GM12878 (cell line): ENCODE measurements around the gene ORC1. TPM values are rescaled to one million over a fixed set of nuclear protein-coding genes. Genes with fewer than 3 reads are reported as not detected.

Experiments
- ASH2L ChIP-seq: fragments of 300-600, 200-600 bp; sonication (generic); IDR thresholded peaks from 2 replicates; pipeline ENCODE4 v1.6.1; 2017; ENCODE audit warnings: low read depth, mild to moderate bottlenecking, borderline replicate concordance
- ATF7 ChIP-seq: fragments of 450-650 bp; IDR thresholded peaks from 2 replicates; pipeline ENCODE4 v1.6.1; 2016; ENCODE audit warnings: low read depth, mild to moderate bottlenecking
- CHD2 ChIP-seq: IDR thresholded peaks from 2 replicates; pipeline ENCODE4 v1.6.1; 2011; ENCODE audit warnings: low read depth, low read length, improper control_type of control experiment, borderline replicate concordance
- CREB1 ChIP-seq: IDR thresholded peaks from 2 replicates; pipeline ENCODE4 v1.6.1; 2012; ENCODE audit warnings: low read depth, mild to moderate bottlenecking, inconsistent platforms
- HDGF ChIP-seq: fragments of 450-650 bp; IDR thresholded peaks from 2 replicates; pipeline ENCODE4 v1.6.1; 2016; ENCODE audit warnings: antibody characterized with exemption
- IKZF2 ChIP-seq, 2 experiments: fragments of 450-650 bp; IDR thresholded peaks; 2 replicates each; pipeline ENCODE4 v1.6.1; 2017; ENCODE audit warnings: mild to moderate bottlenecking in 2 of 2, moderate library complexity in 2 of 2
- IRF4 ChIP-seq: IDR thresholded peaks from 2 replicates; pipeline ENCODE4 v1.6.1; 2011; ENCODE audit warnings: low read depth, low read length
- KLF5 ChIP-seq: fragments of 450-650 bp; IDR thresholded peaks from 2 replicates; pipeline ENCODE4 v1.6.1; 2014; ENCODE audit warnings: mild to moderate bottlenecking; ENCODE audit not compliant: partially characterized antibody
- MXI1 ChIP-seq: fragments of 150-350 bp; IDR thresholded peaks from 2 replicates; pipeline ENCODE4 v1.6.1; 2011; ENCODE audit warnings: low read depth, mild to moderate bottlenecking, inconsistent platforms, low read length, improper control_type of control experiment
- MYC ChIP-seq: IDR thresholded peaks from 2 replicates; pipeline ENCODE4 v1.6.1; 2011; ENCODE audit warnings: mild to moderate bottlenecking, low read length, moderate library complexity, inconsistent platforms; ENCODE audit not compliant: insufficient read depth, insufficient replicate concordance, insufficient read length, severe bottlenecking
- PRDM15 ChIP-seq: fragments of 450-650 bp; formaldehyde crosslinking; IDR thresholded peaks from 2 replicates; pipeline ENCODE4 v1.4.0; 2020; ENCODE audit warnings: mild to moderate bottlenecking, moderate library complexity
- SPI1 ChIP-seq: IDR thresholded peaks from 2 replicates; pipeline ENCODE4 v1.6.1; 2011; ENCODE audit warnings: low read depth, mild to moderate bottlenecking, low read length, moderate library complexity, borderline replicate concordance; ENCODE audit not compliant: insufficient read depth
- TAF1 ChIP-seq: IDR thresholded peaks from 2 replicates; pipeline ENCODE4 v1.6.1; 2011; ENCODE audit warnings: mild to moderate bottlenecking, low read depth, low read length, borderline replicate concordance
- TCF3 ChIP-seq: IDR thresholded peaks from 2 replicates; pipeline ENCODE4 v1.6.1; 2012; ENCODE audit warnings: low read depth, mild to moderate bottlenecking, low read length, borderline replicate concordance; ENCODE audit not compliant: insufficient read depth
- YY1 ChIP-seq: IDR thresholded peaks from 2 replicates; pipeline ENCODE4 v1.6.1; 2011; ENCODE audit warnings: low read depth, mild to moderate bottlenecking, low read length
- ZBED1 ChIP-seq: IDR thresholded peaks from 2 replicates; pipeline ENCODE4 v1.6.1; 2016; ENCODE audit warnings: borderline replicate concordance
- ZSCAN29 ChIP-seq: fragments of 450-650 bp; IDR thresholded peaks from 2 replicates; pipeline ENCODE4 v1.6.1; 2017; ENCODE audit warnings: mild to moderate bottlenecking, moderate library complexity
- polyA plus RNA-seq, 11 experiments: library from polyadenylated mRNA; depleted of rRNA in 4 of 11; unstranded in 6 of 11; stranded (reverse) in 5 of 11; fragments of >200 nt; fragmentation: Nextera tagmentation in 4 of 11; fragmentation: Illumina TruSeq in 1 of 11; extraction: Ambion mirVana in 4 of 11; extraction: Trizol in 1 of 11; gene quantifications; 1 replicate in 1 of 11; 2 replicates in 10 of 11; pipeline versions ENCODE4 v1.2.1 to v1.2.3, GENCODE V29; 2011 to 2016; ENCODE audit warnings: inconsistent platforms in 2 of 11, missing spikeins in 2 of 11, low read depth in 1 of 11
- total RNA-seq, 4 experiments: library from RNA; depleted of rRNA in 3 of 4; stranded (reverse); fragments of >200 nt in 3 of 4; fragmentation: Illumina TruSeq in 1 of 4; extraction: Trizol in 1 of 4; gene quantifications; 2 replicates each; pipeline versions ENCODE4 v1.2.1 to v1.2.3, GENCODE V29; 2013 to 2021
- TF ChIP-seq, protein P1 (sequence below): fragments of 450-650 bp; IDR thresholded peaks from 2 replicates; pipeline ENCODE4 v1.6.1; 2014; ENCODE audit warnings: mild to moderate bottlenecking
- TF ChIP-seq, protein P2 (sequence below): fragments of 450-650 bp; IDR thresholded peaks from 2 replicates; pipeline ENCODE4 v1.6.1; 2016; ENCODE audit warnings: mild to moderate bottlenecking
- TF ChIP-seq, protein P3 (sequence below): fragments of 450-650 bp; formaldehyde crosslinking; IDR thresholded peaks from 2 replicates; pipeline ENCODE4 v1.4.0; 2022; ENCODE audit warnings: mild to moderate bottlenecking, moderate library complexity

ORC1 gene
- total and polyA plus RNA-seq, 10 of the 15 experiments (the other 5 are each of a cell fraction or from before 2014, with no cell fraction given): 7.7 to 34.6 (median 28.7) TPM

DNA sequence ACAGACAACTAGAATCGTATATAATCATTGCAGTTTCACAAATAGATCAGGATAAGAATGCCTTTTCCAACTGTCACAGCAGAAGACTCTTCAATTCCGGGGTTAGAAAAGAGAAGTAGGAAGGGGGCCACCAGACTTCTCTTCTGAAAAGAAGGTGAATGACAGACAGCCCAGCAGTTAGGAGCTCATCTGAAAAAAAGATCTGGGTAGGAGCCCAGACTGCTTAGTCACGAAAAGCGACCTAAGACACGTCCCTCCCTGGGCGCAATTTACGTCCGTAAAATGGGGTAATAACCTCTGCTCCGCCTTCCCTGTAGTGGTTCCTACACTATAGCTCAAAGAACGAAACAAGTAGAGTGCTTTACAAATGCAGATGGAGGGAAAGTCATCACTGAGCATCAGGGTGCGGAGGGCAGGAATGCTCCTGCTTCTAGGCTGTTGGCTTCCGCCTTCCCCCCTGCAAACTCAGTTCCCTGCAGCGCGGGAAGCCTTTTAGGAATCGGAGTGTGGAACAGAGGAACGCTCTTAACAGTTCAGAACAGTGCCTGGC lies 582 bp downstream of the ORC1 start (continued):
- TF ChIP-seq, protein P1, sequence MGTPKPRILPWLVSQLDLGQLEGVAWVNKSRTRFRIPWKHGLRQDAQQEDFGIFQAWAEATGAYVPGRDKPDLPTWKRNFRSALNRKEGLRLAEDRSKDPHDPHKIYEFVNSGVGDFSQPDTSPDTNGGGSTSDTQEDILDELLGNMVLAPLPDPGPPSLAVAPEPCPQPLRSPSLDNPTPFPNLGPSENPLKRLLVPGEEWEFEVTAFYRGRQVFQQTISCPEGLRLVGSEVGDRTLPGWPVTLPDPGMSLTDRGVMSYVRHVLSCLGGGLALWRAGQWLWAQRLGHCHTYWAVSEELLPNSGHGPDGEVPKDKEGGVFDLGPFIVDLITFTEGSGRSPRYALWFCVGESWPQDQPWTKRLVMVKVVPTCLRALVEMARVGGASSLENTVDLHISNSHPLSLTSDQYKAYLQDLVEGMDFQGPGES: no peak
- TF ChIP-seq KLF5 (no peak), TCF3 (no peak), IKZF2 (IDR thresholded peaks at IDR 0.05) (no peak), IRF4 (no peak), TAF1 (no peak), ATF7 (no peak), PRDM15 (CRISPR knock-in tag) (no peak), MYC (no peak), YY1 (0 out of 2 replicates have a peak, but pooled peaks have one; percentile 4), ASH2L (0 out of 2 replicates have a peak, but pooled peaks have one; percentile 11), SPI1 (no peak), HDGF (no peak), CHD2 (no peak), MXI1 (no peak), ZBED1 (no peak), CREB1 (peak; percentile 90), ZSCAN29 (no peak)
- TF ChIP-seq, protein P2, sequence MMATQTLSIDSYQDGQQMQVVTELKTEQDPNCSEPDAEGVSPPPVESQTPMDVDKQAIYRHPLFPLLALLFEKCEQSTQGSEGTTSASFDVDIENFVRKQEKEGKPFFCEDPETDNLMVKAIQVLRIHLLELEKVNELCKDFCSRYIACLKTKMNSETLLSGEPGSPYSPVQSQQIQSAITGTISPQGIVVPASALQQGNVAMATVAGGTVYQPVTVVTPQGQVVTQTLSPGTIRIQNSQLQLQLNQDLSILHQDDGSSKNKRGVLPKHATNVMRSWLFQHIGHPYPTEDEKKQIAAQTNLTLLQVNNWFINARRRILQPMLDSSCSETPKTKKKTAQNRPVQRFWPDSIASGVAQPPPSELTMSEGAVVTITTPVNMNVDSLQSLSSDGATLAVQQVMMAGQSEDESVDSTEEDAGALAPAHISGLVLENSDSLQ: peak; percentile 88
- TF ChIP-seq, protein P3, sequence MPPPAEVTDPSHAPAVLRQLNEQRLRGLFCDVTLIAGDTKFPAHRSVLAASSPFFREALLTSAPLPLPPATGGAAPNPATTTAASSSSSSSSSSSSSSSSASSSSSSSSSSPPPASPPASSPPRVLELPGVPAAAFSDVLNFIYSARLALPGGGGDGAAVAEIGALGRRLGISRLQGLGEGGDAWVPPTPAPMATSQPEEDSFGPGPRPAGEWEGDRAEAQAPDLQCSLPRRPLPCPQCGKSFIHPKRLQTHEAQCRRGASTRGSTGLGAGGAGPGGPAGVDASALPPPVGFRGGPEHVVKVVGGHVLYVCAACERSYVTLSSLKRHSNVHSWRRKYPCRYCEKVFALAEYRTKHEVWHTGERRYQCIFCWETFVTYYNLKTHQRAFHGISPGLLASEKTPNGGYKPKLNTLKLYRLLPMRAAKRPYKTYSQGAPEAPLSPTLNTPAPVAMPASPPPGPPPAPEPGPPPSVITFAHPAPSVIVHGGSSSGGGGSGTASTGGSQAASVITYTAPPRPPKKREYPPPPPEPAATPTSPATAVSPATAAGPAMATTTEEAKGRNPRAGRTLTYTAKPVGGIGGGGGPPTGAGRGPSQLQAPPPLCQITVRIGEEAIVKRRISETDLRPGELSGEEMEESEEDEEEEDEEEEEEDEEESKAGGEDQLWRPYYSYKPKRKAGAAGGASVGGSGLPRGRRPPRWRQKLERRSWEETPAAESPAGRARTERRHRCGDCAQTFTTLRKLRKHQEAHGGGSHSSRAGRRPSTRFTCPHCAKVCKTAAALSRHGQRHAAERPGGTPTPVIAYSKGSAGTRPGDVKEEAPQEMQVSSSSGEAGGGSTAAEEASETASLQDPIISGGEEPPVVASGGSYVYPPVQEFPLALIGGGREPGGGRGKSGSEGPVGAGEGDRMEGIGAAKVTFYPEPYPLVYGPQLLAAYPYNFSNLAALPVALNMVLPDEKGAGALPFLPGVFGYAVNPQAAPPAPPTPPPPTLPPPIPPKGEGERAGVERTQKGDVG (CRISPR knock-in tag): no peak
